ENCODE results near the gene VWA3A. TPM values are rescaled to one million over a fixed set of nuclear protein-coding genes. Genes with fewer than 3 reads are reported as not detected.

The VWA3A gene
- total and polyA plus RNA-seq, 2 of the 4 experiments (the other 2 are of a cell fraction): not detected

GRCh38 chr16:22093331-22093730, 990 bp downstream of the VWA3A start:
- POLR2A ChIA-PET (ENCODE audit: unreplicated experiment): no interaction called here
- no peak overlapping the region for H2BK5ac ChIP-seq (ENCODE audit: low read depth, low read length, poor library complexity, severe bottlenecking)
- no CpG with 5 or more reads among the region's 3 CpGs for WGBS, 2 experiments (ENCODE audit: extremely low coverage in 2 of 2, insufficient read length in 1 of 2)
- BruUV-seq (replicated peaks): no TSS peak
- H2AK5ac ChIP-seq (ENCODE audit: low read depth, low read length): no peak overlapping the region
- no peak overlapping the region for H3K4me2 ChIP-seq (ENCODE audit: low read depth, low read length)
- ATAC-seq (ENCODE audit: low read depth) (no peak), DNase-seq (no peak)
- H3K56ac ChIP-seq (ENCODE audit: extremely low read depth, insufficient read depth, low read length): no peak overlapping the region
- no peak overlapping the region for H4K8ac ChIP-seq (ENCODE audit: low read depth in 2 of 2, low read length in 2 of 2)
- H3K4ac ChIP-seq (ENCODE audit: low read depth, low read length): no peak overlapping the region
- peaks cover 7% of the 10 kb centered on the region for H3K4me1 ChIP-seq (ENCODE audit: control insufficient read depth, insufficient read depth, low read length)
- in situ Hi-C loops (cut with MboI; ENCODE audit: low sequenced_read_pairs) (loop anchor here (5.0 kb wide), 1 partner anchor 89 kb away; no protein-coding TSS in a partner anchor), intact Hi-C loops (cut with micrococcal nuclease) (no loop called here), dilution Hi-C loops (cut with HindIII; ENCODE audit: low sequenced_read_pairs, unreplicated experiment) (no loop called here)
- H2BK20ac ChIP-seq (ENCODE audit: low read depth, low read length): no peak overlapping the region
- H2AK9ac ChIP-seq (replicated peaks; ENCODE audit: low read depth, low read length, poor library complexity): no peak overlapping the region
- no peak overlapping the region for H3K27ac ChIP-seq (ENCODE audit: insufficient read depth, low read length)
- no peaks in the 10 kb centered on the region for H3K79me1 ChIP-seq (ENCODE audit: low read depth in 1 of 2, low read length in 2 of 2)
- no peak overlapping the region for H3K14ac ChIP-seq (replicated peaks; ENCODE audit: low read depth, low read length)
- CTCF ChIA-PET: interaction anchor here (2.1 kb wide), 1 partner anchor 95 kb away, joined by 5 read pairs; no protein-coding TSS in a partner anchor
- H4K91ac ChIP-seq (ENCODE audit: insufficient read depth, low read depth, low read length): no peak overlapping the region
- no peaks in the 10 kb centered on the region; the same call in 1 of the 2 replicates for H3K9me1 ChIP-seq (ENCODE audit: insufficient read depth, low read length)
- TF ChIP-seq POLR2A (IDR thresholded peaks at IDR 0.05; ENCODE audit: low read depth, low read length) (no peak), SMC3 (IDR thresholded peaks at IDR 0.05; ENCODE audit: low read depth, low read length) (no peak), MXI1 (IDR thresholded peaks at IDR 0.05; ENCODE audit: borderline replicate concordance, low read depth, low read length) (no peak), ELK1 (IDR thresholded peaks at IDR 0.05; ENCODE audit: borderline replicate concordance, low read depth, low read length) (no peak), RCOR1 (IDR thresholded peaks at IDR 0.05; ENCODE audit: insufficient replicate concordance, low read length) (no peak)
- no peak overlapping the region for H3K23ac ChIP-seq (ENCODE audit: low read depth, low read length)
- H2BK120ac ChIP-seq (ENCODE audit: low read depth, low read length): no peak overlapping the region
- no peak overlapping the region for H4K5ac ChIP-seq (ENCODE audit: low read depth, low read length)
- no peak overlapping the region for H3K9ac ChIP-seq (ENCODE audit: low read depth, low read length)
- no peaks in the 10 kb centered on the region for H3K9me3 ChIP-seq (ENCODE audit: control insufficient read depth, insufficient read depth, low read length)
- no peak overlapping the region for H2AFZ ChIP-seq (replicated peaks; ENCODE audit: low read length, poor library complexity)
- no peak overlapping the region for H3K4me3 ChIP-seq (ENCODE audit: insufficient read depth, low read depth, low read length)
- peaks cover 4% of the 10 kb centered on the region; the same call in 1 of the 2 replicates for H3K27me3 ChIP-seq (ENCODE audit: control insufficient read depth, insufficient read depth, low read length)
- no peak overlapping the region for H2BK15ac ChIP-seq (ENCODE audit: low read depth, low read length)
- H3K36me3 ChIP-seq (ENCODE audit: control insufficient read depth, insufficient read depth, low read length): no peaks in the 10 kb centered on the region; the same call in 1 of the 2 replicates
- no peaks in the 10 kb centered on the region for H4K20me1 ChIP-seq (ENCODE audit: insufficient read depth, low read length)
- H3K18ac ChIP-seq (ENCODE audit: low read depth, low read length): no peak overlapping the region

All from IMR-90 (cell line).